CD4-positive, alpha-beta T cell (primary cell): ENCODE results near the gene DDX56. TPM values are rescaled to one million over a fixed set of nuclear protein-coding genes. Genes with fewer than 3 reads are reported as not detected.
A peak's percentile ranks its signal among the peaks of the same experiment; 100 is the strongest.

Experiments
- ATAC-seq: fragments of 200-7000 bp; cut with Tn5 transposase; one replicate; pipeline ENCODE4 v1.10.0; 2022; ENCODE audit warnings: mild to moderate bottlenecking; ENCODE audit not compliant: poor library complexity
- CTCF ChIA-PET: fragments of 350-600 bp; sonication (Branson Sonifier 250); formaldehyde crosslinking; loops from one replicate; lab custom pipeline; 2021; ENCODE audit warnings: antibody characterized with exemption, inconsistent platforms; lab: Charles Lee
- POLR2A ChIA-PET: fragments of 350-600 bp; sonication (Branson Sonifier 250); formaldehyde crosslinking; loops from one replicate; lab custom pipeline; 2021; ENCODE audit warnings: antibody characterized with exemption, inconsistent platforms; lab: Charles Lee
- DNase-seq, 14 experiments: peaks; one replicate each; pipeline ENCODE4 v3.0.0-alpha.2; 2013 to 2020; ENCODE audit warnings: mixed read lengths in 2 of 14
- H3K27ac ChIP-seq, 2 donors: one replicate each; pipeline versions ENCODE4 v1.5.1 to v1.7.0; 2013; ENCODE audit warnings: low read length in 2 of 2, low read depth in 1 of 2, mild to moderate bottlenecking in 1 of 2
- H3K27me3 ChIP-seq, 2 experiments: 1 replicate in 1 of 2; 2 replicates in 1 of 2; pipeline versions ENCODE4 v1.6.1 to v1.7.0; 2013; ENCODE audit warnings: low read length in 2 of 2, control low read depth in 1 of 2, mild to moderate bottlenecking in 1 of 2, moderate library complexity in 1 of 2; ENCODE audit not compliant: insufficient read depth in 2 of 2, control insufficient read depth in 1 of 2
- H3K36me3 ChIP-seq: one replicate; pipeline ENCODE4 v1.6.1; 2013; ENCODE audit warnings: low read length, control low read depth; ENCODE audit not compliant: insufficient read depth
- H3K4me1 ChIP-seq: one replicate; pipeline ENCODE4 v1.6.1; 2013; ENCODE audit warnings: low read length, control low read depth; ENCODE audit not compliant: insufficient read depth
- H3K4me3 ChIP-seq: one replicate; pipeline ENCODE4 v1.5.1; 2013; ENCODE audit warnings: mild to moderate bottlenecking, low read length, moderate library complexity
- H3K9me3 ChIP-seq, 2 experiments: 1 replicate in 1 of 2; 2 replicates in 1 of 2; pipeline versions ENCODE4 v1.6.1 to v1.7.0; 2013; ENCODE audit warnings: low read length in 2 of 2, mild to moderate bottlenecking in 2 of 2, control low read depth in 1 of 2, moderate library complexity in 1 of 2; ENCODE audit not compliant: control insufficient read depth in 1 of 2, insufficient read depth in 1 of 2
- H3K27ac Mint-ChIP-seq: one replicate; pipeline ENCODE4 v1.8.0; 2020; ENCODE audit warnings: mixed read lengths
- H3K27me3 Mint-ChIP-seq: one replicate; pipeline ENCODE4 v1.8.0; 2021; ENCODE audit warnings: mixed read lengths
- H3K36me3 Mint-ChIP-seq: one replicate; pipeline ENCODE4 v1.8.0; 2021; ENCODE audit warnings: low read depth, mixed read lengths
- H3K4me1 Mint-ChIP-seq: one replicate; pipeline ENCODE4 v1.8.0; 2021; ENCODE audit warnings: low read depth, mixed read lengths
- H3K4me3 Mint-ChIP-seq: one replicate; pipeline ENCODE4 v1.8.0; 2020; ENCODE audit warnings: mild to moderate bottlenecking, mixed read lengths
- H3K9me3 Mint-ChIP-seq: one replicate; pipeline ENCODE4 v1.8.0; 2020; ENCODE audit warnings: mixed read lengths
- intact Hi-C, 2 experiments: fragments of 100-400 bp; cut with DNase I in 1 of 2; cut with micrococcal nuclease in 1 of 2; formaldehyde crosslinking; loops; one replicate each; pipeline versions ENCODE4 v1.15.1 to v1.9.0; 2023 to 2025; cut with DNase I, micrococcal nuclease
- total RNA-seq, 174 experiments: library from RNA in 2 of 174; stranded (reverse) in 2 of 174; gene quantifications; one replicate each; pipeline ENCODE4 v1.2.3 and lab custom pipeline; 2021 to 2026
- TF ChIP-seq, protein P1 (sequence below): fragments of 200-600 bp; IDR thresholded peaks from one replicate; pipeline ENCODE4 v1.8.0; 2022; ENCODE audit warnings: antibody characterized with exemption, mild to moderate bottlenecking

DDX56 gene
- total RNA-seq, 2 experiments from 2014 or later, result 126 to 127 TPM

DNA sequence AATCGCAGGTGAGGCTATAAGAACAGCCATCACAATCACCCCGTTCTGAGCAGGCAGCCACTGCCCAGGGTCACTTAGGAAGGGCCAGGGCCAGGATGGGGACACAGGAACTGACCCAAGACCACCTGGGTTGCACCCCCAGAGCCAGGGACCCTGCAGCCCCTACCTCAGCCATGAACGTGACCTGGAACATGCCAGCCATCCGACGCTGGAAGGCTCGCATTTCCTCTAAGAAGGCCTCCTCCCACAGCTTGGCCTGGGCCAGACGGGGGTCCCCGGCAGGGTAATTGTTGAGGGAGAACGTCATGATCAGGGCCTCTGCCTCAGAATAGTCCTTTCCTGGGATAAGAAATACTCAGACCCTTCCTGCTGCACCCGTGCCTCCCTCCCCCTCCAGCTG, 37.6 kb downstream of the DDX56 start:
- H3K4me3 Mint-ChIP-seq, result no peak overlapping the region

DNA sequence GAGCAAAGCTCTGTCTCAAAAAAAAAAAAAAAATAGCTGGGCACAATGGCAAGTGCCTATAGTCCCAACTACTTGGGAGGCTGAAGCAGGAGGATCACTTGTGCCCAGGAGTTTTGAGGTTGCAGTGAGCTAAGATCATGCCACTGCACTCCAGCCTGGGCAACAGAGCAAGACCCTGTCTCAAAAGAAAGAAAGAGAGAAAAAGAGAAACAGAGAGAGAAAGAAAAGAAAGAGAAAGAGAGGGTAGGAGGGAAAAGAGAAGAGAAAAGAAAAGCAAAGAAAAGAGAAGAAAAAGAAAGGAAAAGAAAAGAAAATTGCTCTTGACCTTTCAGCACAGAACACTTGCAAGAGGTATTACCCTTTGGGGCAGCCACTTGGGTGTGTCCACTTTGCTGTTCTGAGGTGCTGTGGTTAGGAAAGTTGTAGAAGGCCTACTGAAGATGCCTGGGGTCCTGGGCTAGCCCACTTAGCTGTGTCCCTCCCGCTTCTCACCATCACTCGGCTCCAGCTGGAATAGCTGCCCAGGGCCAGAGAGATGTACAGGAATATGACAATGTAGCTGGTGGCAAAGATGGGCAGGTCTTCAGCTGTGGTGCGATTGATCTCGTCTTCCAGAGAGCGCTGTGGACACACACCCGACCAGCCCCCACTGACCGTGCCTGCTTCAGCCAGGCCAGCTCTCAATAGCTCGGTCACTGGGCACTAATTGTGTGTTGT, 38.2 kb downstream of the DDX56 start:
- no peaks in the 10 kb centered on the region for H3K4me1 ChIP-seq
- TF ChIP-seq, protein P1, sequence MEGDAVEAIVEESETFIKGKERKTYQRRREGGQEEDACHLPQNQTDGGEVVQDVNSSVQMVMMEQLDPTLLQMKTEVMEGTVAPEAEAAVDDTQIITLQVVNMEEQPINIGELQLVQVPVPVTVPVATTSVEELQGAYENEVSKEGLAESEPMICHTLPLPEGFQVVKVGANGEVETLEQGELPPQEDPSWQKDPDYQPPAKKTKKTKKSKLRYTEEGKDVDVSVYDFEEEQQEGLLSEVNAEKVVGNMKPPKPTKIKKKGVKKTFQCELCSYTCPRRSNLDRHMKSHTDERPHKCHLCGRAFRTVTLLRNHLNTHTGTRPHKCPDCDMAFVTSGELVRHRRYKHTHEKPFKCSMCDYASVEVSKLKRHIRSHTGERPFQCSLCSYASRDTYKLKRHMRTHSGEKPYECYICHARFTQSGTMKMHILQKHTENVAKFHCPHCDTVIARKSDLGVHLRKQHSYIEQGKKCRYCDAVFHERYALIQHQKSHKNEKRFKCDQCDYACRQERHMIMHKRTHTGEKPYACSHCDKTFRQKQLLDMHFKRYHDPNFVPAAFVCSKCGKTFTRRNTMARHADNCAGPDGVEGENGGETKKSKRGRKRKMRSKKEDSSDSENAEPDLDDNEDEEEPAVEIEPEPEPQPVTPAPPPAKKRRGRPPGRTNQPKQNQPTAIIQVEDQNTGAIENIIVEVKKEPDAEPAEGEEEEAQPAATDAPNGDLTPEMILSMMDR, result no peak
- Mint-ChIP-seq H3K27me3 (no peaks in the 10 kb centered on the region), H3K27ac (no peak overlapping the region), H3K4me1 (no peaks in the 10 kb centered on the region), H3K9me3 (no peaks in the 10 kb centered on the region), H3K36me3 (no peaks in the 10 kb centered on the region), H3K4me3 (no peak overlapping the region)
- intact Hi-C loops, result no loop called here
- POLR2A ChIA-PET, result interaction anchor here (1.3 kb wide), 1 partner anchor 45 kb away, joined by 3 read pairs; the partner anchor contains the start of gene NUDCD3
- no peaks in the 10 kb centered on the region for H3K9me3 ChIP-seq
- H3K27ac ChIP-seq, result no peak overlapping the region
- H3K4me3 ChIP-seq, result no peak overlapping the region
- CTCF ChIA-PET, result interaction anchor here (0.5 to 0.7 kb wide), 2 partner anchors 156 to 171 kb away, joined by 3 read pairs; no protein-coding TSS in a partner anchor
- no peak for DNase-seq
- ATAC-seq, result no peak
- no peaks in the 10 kb centered on the region for H3K27me3 ChIP-seq
- H3K36me3 ChIP-seq, result no peaks in the 10 kb centered on the region

More for the DNA sequence above, 37.6 kb downstream of the DDX56 start:
- Histone ChIP-seq H3K27me3 (no peaks in the 10 kb centered on the region), H3K9me3 (no peaks in the 10 kb centered on the region), H3K27ac (no peak overlapping the region), H3K36me3 (no peaks in the 10 kb centered on the region), H3K4me3 (no peak overlapping the region), H3K4me1 (no peaks in the 10 kb centered on the region)
- POLR2A ChIA-PET, result interaction anchor here (1.3 kb wide), 1 partner anchor 45 kb away, joined by 3 read pairs; the partner anchor contains the start of gene NUDCD3
- no peak for ATAC-seq
- H3K4me1 Mint-ChIP-seq, result no peaks in the 10 kb centered on the region
- H3K9me3 Mint-ChIP-seq, result no peaks in the 10 kb centered on the region
- TF ChIP-seq, protein P1, result no peak
- intact Hi-C loops, result no loop called here
- H3K36me3 Mint-ChIP-seq, result no peaks in the 10 kb centered on the region
- no peak for DNase-seq
- CTCF ChIA-PET, result no interaction called here
- no peaks in the 10 kb centered on the region for H3K27me3 Mint-ChIP-seq
- no peak overlapping the region for H3K27ac Mint-ChIP-seq

DNA sequence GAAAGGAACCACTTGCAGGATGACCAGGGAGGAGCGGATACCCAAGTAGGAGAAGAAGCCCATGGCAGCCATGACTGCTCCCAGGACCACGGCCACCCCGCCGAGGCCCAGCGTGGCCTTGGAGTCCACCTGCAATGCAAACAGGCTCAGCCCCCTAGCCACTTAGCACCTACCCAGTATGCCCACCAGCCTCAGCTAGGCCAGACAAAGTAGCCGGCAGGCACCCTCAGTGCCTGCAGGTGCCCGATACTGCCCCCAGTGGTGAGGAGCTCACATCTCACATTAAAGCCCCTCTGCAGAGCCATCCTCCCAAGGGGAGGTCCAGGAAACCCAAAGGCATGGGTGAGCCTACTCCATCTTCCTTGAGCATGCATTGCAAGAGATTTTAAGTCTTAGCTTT, 39.2 kb downstream of the DDX56 start:
- H3K27me3 Mint-ChIP-seq, result no peaks in the 10 kb centered on the region
- POLR2A ChIA-PET, result no interaction called here

More for the DNA sequence above, 39.2 kb downstream of the DDX56 start:
- intact Hi-C loops, result no loop called here
- Histone ChIP-seq H3K27me3 (no peaks in the 10 kb centered on the region), H3K27ac (no peak overlapping the region), H3K4me3 (no peak overlapping the region), H3K4me1 (no peaks in the 10 kb centered on the region), H3K36me3 (no peaks in the 10 kb centered on the region), H3K9me3 (no peaks in the 10 kb centered on the region)
- no peak overlapping the region for H3K27ac Mint-ChIP-seq
- TF ChIP-seq, protein P1, result peak; percentile 52
- H3K36me3 Mint-ChIP-seq, result no peaks in the 10 kb centered on the region
- H3K4me1 Mint-ChIP-seq, result no peaks in the 10 kb centered on the region
- peak; percentile 74 for ATAC-seq
- CTCF ChIA-PET, result interaction anchor here (0.5 to 1.1 kb wide), 2 partner anchors 31 to 172 kb away, joined by 3 to 4 read pairs; no protein-coding TSS in a partner anchor
- peak in 11 of 14 experiments; percentile 2 to 66 (median 24) for DNase-seq
- H3K9me3 Mint-ChIP-seq, result no peaks in the 10 kb centered on the region
- H3K4me3 Mint-ChIP-seq, result no peak overlapping the region
